Measurements from ENCODE around the gene ADAM17. TPM values are rescaled to one million over a fixed set of nuclear protein-coding genes. Genes with fewer than 3 reads are reported as not detected.

ADAM17 gene
- total RNA-seq, 1 donor from 2014 or later: 44.9 TPM

DNA sequence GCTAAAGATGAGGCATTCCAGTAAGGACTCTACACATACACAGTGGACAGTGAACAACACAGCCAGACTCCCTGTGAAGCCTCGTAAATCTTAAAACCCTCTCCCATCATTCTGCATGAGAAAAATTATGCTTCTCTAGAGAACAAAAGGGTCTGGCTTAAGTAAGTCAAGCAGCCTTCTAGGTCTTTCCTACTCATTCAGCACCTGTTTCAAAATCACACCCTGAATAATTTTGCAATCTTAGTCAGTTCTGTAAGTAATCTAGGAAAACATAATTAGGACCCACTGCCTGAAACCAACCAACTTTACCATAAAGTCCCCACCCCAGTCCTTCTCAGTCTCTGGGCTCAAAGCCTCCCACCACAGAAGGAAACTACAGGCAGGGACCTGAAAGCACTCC is 61.5 kb downstream of the ADAM17 start:
- Histone ChIP-seq H3K27ac (ENCODE audit: low read depth, low read length) (no peak overlapping the region), H3K36me3 (ENCODE audit: insufficient read depth, low read length) (peaks cover 62% of the 10 kb centered on the region), H3K4me1 (ENCODE audit: insufficient read depth, low read length) (peaks cover 9% of the 10 kb centered on the region), H3K27me3 (ENCODE audit: insufficient read depth, low read length) (no peaks in the 10 kb centered on the region), H3K79me2 (ENCODE audit: insufficient read depth, low read length) (no peaks in the 10 kb centered on the region), H3K4me3 (ENCODE audit: insufficient read depth, low read depth, low read length) (no peak overlapping the region), H4K20me1 (ENCODE audit: insufficient read depth, low read length) (peaks cover 35% of the 10 kb centered on the region), H2AFZ (ENCODE audit: low read depth, low read length) (no peak overlapping the region), H3K9me3 (ENCODE audit: insufficient read depth, low read depth, low read length) (no peaks in the 10 kb centered on the region), H3K9ac (ENCODE audit: low read length) (no peak overlapping the region), H3K4me2 (ENCODE audit: low read length) (no peak overlapping the region)
- Mint-ChIP-seq H3K4me3 (ENCODE audit: unreplicated experiment) (no peak overlapping the region), H3K4me1 (ENCODE audit: low read depth, unreplicated experiment) (peaks cover 11% of the 10 kb centered on the region), H3K9me3 (ENCODE audit: unreplicated experiment) (no peaks in the 10 kb centered on the region), H3K27ac (ENCODE audit: unreplicated experiment) (no peak overlapping the region), H3K27me3 (ENCODE audit: low read depth, unreplicated experiment) (no peaks in the 10 kb centered on the region), H3K36me3 (ENCODE audit: low read depth, unreplicated experiment) (peaks cover 19% of the 10 kb centered on the region)
- no peak for DNase-seq (ENCODE audit: low read depth)
- FAIRE-seq: no peak
- TF ChIP-seq EZH2 (IDR thresholded peaks at IDR 0.05; ENCODE audit: insufficient read depth, low read length): no peak
- TF ChIP-seq CTCF (IDR thresholded peaks at IDR 0.05; ENCODE audit: insufficient read depth, low read depth, low read length): no peak

GRCh38 chr2:9493478-9493877 is 62.2 kb downstream of the ADAM17 start:
- Mint-ChIP-seq H3K36me3 (ENCODE audit: low read depth, unreplicated experiment) (peaks cover 19% of the 10 kb centered on the region), H3K9me3 (ENCODE audit: unreplicated experiment) (no peaks in the 10 kb centered on the region), H3K27ac (ENCODE audit: unreplicated experiment) (no peak overlapping the region), H3K27me3 (ENCODE audit: low read depth, unreplicated experiment) (no peaks in the 10 kb centered on the region), H3K4me1 (ENCODE audit: low read depth, unreplicated experiment) (peaks cover 10% of the 10 kb centered on the region), H3K4me3 (ENCODE audit: unreplicated experiment) (no peak overlapping the region)
- TF ChIP-seq CTCF (IDR thresholded peaks at IDR 0.05; ENCODE audit: insufficient read depth, low read depth, low read length): no peak
- no peak for TF ChIP-seq EZH2 (IDR thresholded peaks at IDR 0.05; ENCODE audit: insufficient read depth, low read length)
- no peaks in the 10 kb centered on the region for H3K79me2 ChIP-seq (ENCODE audit: insufficient read depth, low read length)
- H3K4me3 ChIP-seq (ENCODE audit: insufficient read depth, low read depth, low read length): no peak overlapping the region
- H3K9ac ChIP-seq (ENCODE audit: low read length): no peak overlapping the region
- no peak overlapping the region for H2AFZ ChIP-seq (ENCODE audit: low read depth, low read length)
- H4K20me1 ChIP-seq (ENCODE audit: insufficient read depth, low read length): peaks cover 34% of the 10 kb centered on the region
- DNase-seq (ENCODE audit: low read depth) (no peak), FAIRE-seq (no peak)
- no peaks in the 10 kb centered on the region for H3K27me3 ChIP-seq (ENCODE audit: insufficient read depth, low read length)
- H3K4me1 ChIP-seq (ENCODE audit: insufficient read depth, low read length): peaks cover 6% of the 10 kb centered on the region
- H3K27ac ChIP-seq (ENCODE audit: low read depth, low read length): no peak overlapping the region
- no peaks in the 10 kb centered on the region for H3K9me3 ChIP-seq (ENCODE audit: insufficient read depth, low read depth, low read length)
- peaks cover 62% of the 10 kb centered on the region for H3K36me3 ChIP-seq (ENCODE audit: insufficient read depth, low read length)
- no peak overlapping the region for H3K4me2 ChIP-seq (ENCODE audit: low read length)

DNA sequence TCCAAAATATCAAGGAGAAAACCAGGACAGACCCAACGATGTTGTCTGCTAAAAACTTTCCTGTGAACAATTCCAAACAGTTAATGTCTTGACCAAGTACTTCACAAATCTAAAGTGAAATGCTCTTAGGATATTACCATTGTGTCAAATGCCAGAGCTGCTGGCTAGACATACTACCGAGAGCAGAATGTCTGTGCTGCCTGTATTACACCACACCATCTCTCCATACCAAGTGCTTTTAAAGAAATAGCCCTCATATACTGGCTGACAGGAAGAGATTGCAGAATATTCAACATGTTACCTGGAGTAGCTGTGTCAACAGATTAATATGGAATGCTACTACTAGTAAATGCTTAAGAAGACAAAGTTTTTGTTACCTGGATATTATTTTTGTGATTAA is 62.7 kb downstream of the ADAM17 start:
- Histone ChIP-seq H3K79me2 (ENCODE audit: insufficient read depth, low read length) (no peaks in the 10 kb centered on the region), H4K20me1 (ENCODE audit: insufficient read depth, low read length) (peaks cover 31% of the 10 kb centered on the region), H3K9me3 (ENCODE audit: insufficient read depth, low read depth, low read length) (no peaks in the 10 kb centered on the region), H2AFZ (ENCODE audit: low read depth, low read length) (no peak overlapping the region), H3K27ac (ENCODE audit: low read depth, low read length) (no peak overlapping the region), H3K9ac (ENCODE audit: low read length) (no peak overlapping the region), H3K4me1 (ENCODE audit: insufficient read depth, low read length) (peaks cover 4% of the 10 kb centered on the region), H3K27me3 (ENCODE audit: insufficient read depth, low read length) (no peaks in the 10 kb centered on the region), H3K4me2 (ENCODE audit: low read length) (no peak overlapping the region), H3K4me3 (ENCODE audit: insufficient read depth, low read depth, low read length) (no peak overlapping the region), H3K36me3 (ENCODE audit: insufficient read depth, low read length) (peaks cover 65% of the 10 kb centered on the region)
- Mint-ChIP-seq H3K27me3 (ENCODE audit: low read depth, unreplicated experiment) (no peaks in the 10 kb centered on the region), H3K4me1 (ENCODE audit: low read depth, unreplicated experiment) (peaks cover 6% of the 10 kb centered on the region), H3K4me3 (ENCODE audit: unreplicated experiment) (no peak overlapping the region), H3K36me3 (ENCODE audit: low read depth, unreplicated experiment) (peaks cover 21% of the 10 kb centered on the region), H3K9me3 (ENCODE audit: unreplicated experiment) (no peaks in the 10 kb centered on the region), H3K27ac (ENCODE audit: unreplicated experiment) (no peak overlapping the region)
- TF ChIP-seq CTCF (IDR thresholded peaks at IDR 0.05; ENCODE audit: insufficient read depth, low read depth, low read length) (no peak), EZH2 (IDR thresholded peaks at IDR 0.05; ENCODE audit: insufficient read depth, low read length) (no peak)
- FAIRE-seq (no peak), DNase-seq (ENCODE audit: low read depth) (no peak)

All from astrocyte (in vitro differentiated cells and primary cell).